Measurements from ENCODE around the gene AKT3. TPM values are rescaled to one million over a fixed set of nuclear protein-coding genes. Genes with fewer than 3 reads are reported as not detected.

Gene AKT3
- total RNA-seq, 1 experiment from 2014 or later = 133 TPM

DNA sequence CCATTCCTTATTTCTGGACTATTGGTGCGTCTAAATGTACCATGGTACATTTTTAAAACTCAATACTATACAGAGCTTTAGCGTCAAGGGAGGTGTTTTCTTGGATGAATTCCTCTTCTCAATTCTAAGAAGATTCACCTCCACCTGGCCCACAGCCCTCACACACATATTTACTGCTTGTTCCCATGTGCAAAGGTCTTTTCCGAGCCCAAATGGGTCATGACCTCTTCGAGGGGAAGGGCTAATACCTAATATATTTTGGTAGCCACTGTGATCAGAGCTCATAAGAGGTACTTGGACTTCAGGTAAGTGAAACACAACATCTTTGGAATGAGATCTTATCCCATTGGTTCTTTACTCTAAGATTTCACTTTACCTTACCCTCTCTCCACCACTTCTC is 388.3 kb downstream of the AKT3 start:
- CTCF ChIA-PET = no interaction called here
- Histone ChIP-seq H3K4me3 (no peak overlapping the region), H3F3A (ENCODE audit: insufficient read depth, low read depth) (no peaks in the 10 kb centered on the region), H3K4me2 (no peak overlapping the region), H3K9me2 (ENCODE audit: insufficient read depth) (no peaks in the 10 kb centered on the region), H3K27me3 (ENCODE audit: insufficient read depth, low read depth) (no peaks in the 10 kb centered on the region), H4K20me1 (ENCODE audit: insufficient read depth) (no peaks in the 10 kb centered on the region), H3K36me3 (ENCODE audit: low read depth) (no peaks in the 10 kb centered on the region), H2AFZ (no peak overlapping the region), H3K27ac (no peak overlapping the region), H3K4me1 (replicated peaks; ENCODE audit: insufficient read depth) (no peaks in the 10 kb centered on the region), H3K9me3 (ENCODE audit: insufficient read depth, low read depth) (no peaks in the 10 kb centered on the region), H3K79me2 (ENCODE audit: low read depth) (no peaks in the 10 kb centered on the region)
- BruUV-seq (replicated peaks) = no TSS peak
- POLR2A ChIA-PET (ENCODE audit: unreplicated experiment) = no interaction called here
- TF ChIP-seq, protein P1, sequence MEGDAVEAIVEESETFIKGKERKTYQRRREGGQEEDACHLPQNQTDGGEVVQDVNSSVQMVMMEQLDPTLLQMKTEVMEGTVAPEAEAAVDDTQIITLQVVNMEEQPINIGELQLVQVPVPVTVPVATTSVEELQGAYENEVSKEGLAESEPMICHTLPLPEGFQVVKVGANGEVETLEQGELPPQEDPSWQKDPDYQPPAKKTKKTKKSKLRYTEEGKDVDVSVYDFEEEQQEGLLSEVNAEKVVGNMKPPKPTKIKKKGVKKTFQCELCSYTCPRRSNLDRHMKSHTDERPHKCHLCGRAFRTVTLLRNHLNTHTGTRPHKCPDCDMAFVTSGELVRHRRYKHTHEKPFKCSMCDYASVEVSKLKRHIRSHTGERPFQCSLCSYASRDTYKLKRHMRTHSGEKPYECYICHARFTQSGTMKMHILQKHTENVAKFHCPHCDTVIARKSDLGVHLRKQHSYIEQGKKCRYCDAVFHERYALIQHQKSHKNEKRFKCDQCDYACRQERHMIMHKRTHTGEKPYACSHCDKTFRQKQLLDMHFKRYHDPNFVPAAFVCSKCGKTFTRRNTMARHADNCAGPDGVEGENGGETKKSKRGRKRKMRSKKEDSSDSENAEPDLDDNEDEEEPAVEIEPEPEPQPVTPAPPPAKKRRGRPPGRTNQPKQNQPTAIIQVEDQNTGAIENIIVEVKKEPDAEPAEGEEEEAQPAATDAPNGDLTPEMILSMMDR (conservative IDR thresholded peaks at IDR 0.05) = no peak
- no peak for TF ChIP-seq EZH2 (IDR thresholded peaks at IDR 0.05; ENCODE audit: low read depth)
- intact Hi-C loops (cut with micrococcal nuclease; ENCODE audit: unreplicated experiment) = no loop called here
- no peak for DNase-seq

DNA sequence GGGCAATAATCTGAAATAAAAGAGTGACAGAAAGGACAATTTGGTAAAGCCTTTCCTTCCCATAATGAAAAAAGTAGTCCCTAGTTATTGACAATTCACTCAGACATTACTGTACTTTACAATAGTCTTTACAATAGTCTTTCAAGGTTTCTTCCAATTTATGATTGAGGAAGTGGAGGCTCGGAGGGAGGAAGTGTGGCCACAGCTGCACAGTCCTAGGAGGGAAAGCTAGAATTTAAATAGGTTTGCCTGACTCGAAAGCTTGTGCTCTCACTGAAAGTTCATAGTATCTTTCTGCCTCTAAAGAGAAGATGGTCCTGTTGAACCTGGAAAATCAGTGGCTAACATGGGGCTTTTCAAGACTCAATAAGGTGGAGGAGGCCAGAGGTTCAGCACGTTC is 391.0 kb downstream of the AKT3 start:
- no peaks in the 10 kb centered on the region for H3K27me3 ChIP-seq (ENCODE audit: insufficient read depth, low read depth)
- no peak overlapping the region for H3K4me3 ChIP-seq
- H3K36me3 ChIP-seq (ENCODE audit: low read depth) = no peaks in the 10 kb centered on the region
- no peak overlapping the region for H3K4me2 ChIP-seq
- no peaks in the 10 kb centered on the region for H3F3A ChIP-seq (ENCODE audit: insufficient read depth, low read depth)
- DNase-seq = no peak
- CTCF ChIA-PET = no interaction called here
- H4K20me1 ChIP-seq (ENCODE audit: insufficient read depth) = no peaks in the 10 kb centered on the region
- no peaks in the 10 kb centered on the region for H3K9me2 ChIP-seq (ENCODE audit: insufficient read depth)
- no peaks in the 10 kb centered on the region for H3K4me1 ChIP-seq (replicated peaks; ENCODE audit: insufficient read depth)
- no peak overlapping the region for H2AFZ ChIP-seq
- H3K79me2 ChIP-seq (ENCODE audit: low read depth) = no peaks in the 10 kb centered on the region
- intact Hi-C loops (cut with micrococcal nuclease; ENCODE audit: unreplicated experiment) = no loop called here
- BruUV-seq (replicated peaks) = no TSS peak
- H3K9me3 ChIP-seq (ENCODE audit: insufficient read depth, low read depth) = no peaks in the 10 kb centered on the region
- H3K27ac ChIP-seq = no peak overlapping the region
- TF ChIP-seq EZH2 (IDR thresholded peaks at IDR 0.05; ENCODE audit: low read depth) = no peak
- TF ChIP-seq, protein P1 (conservative IDR thresholded peaks at IDR 0.05) = no peak
- POLR2A ChIA-PET (ENCODE audit: unreplicated experiment) = no interaction called here

DNA sequence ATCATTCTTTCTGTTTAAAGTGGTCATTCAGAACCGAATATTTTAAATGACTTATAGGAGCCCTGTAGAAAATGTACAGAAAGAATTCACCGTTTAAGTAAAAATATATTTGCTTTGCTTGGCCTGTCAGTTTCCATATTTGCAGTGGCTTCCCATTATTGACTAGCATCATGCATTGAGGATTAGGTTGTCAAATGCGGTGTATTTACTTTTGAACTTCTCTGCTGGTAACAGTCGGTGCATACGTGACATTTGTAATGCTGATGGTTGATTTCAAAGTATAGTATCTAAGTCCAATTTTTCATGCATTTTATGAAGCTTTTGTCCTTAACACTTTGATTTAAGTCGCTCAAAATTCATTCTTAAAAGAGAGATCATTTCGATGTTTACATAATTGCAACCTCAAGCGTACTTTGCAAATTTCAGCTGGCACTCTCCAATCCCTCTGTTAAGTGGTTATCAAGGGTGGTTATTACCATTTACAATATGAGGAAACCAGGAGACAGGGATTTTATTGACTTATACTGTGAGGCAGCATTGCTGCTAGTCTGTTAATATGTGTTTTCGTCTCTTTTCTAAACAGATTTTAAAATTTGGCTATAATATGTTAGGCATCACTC is 392.6 kb downstream of the AKT3 start:
- Histone ChIP-seq H4K20me1 (ENCODE audit: insufficient read depth) (no peaks in the 10 kb centered on the region), H3K4me3 (no peak overlapping the region), H3K4me1 (replicated peaks; ENCODE audit: insufficient read depth) (no peaks in the 10 kb centered on the region), H3K36me3 (ENCODE audit: low read depth) (no peaks in the 10 kb centered on the region), H3K4me2 (no peak overlapping the region), H3F3A (ENCODE audit: insufficient read depth, low read depth) (no peaks in the 10 kb centered on the region), H2AFZ (no peak overlapping the region), H3K9me3 (ENCODE audit: insufficient read depth, low read depth) (no peaks in the 10 kb centered on the region), H3K79me2 (ENCODE audit: low read depth) (no peaks in the 10 kb centered on the region), H3K27me3 (ENCODE audit: insufficient read depth, low read depth) (no peaks in the 10 kb centered on the region), H3K9me2 (ENCODE audit: insufficient read depth) (no peaks in the 10 kb centered on the region), H3K27ac (no peak overlapping the region)
- POLR2A ChIA-PET (ENCODE audit: unreplicated experiment) = no interaction called here
- TF ChIP-seq, protein P1 (conservative IDR thresholded peaks at IDR 0.05) = no peak
- no peak for TF ChIP-seq EZH2 (IDR thresholded peaks at IDR 0.05; ENCODE audit: low read depth)
- DNase-seq = no peak
- CTCF ChIA-PET = no interaction called here
- BruUV-seq (replicated peaks) = no TSS peak
- intact Hi-C loops (cut with micrococcal nuclease; ENCODE audit: unreplicated experiment) = no loop called here

Measured in PC-9 (cell line).